ENCODE data around the gene TRAPPC11.

The TRAPPC11 gene

DNA sequence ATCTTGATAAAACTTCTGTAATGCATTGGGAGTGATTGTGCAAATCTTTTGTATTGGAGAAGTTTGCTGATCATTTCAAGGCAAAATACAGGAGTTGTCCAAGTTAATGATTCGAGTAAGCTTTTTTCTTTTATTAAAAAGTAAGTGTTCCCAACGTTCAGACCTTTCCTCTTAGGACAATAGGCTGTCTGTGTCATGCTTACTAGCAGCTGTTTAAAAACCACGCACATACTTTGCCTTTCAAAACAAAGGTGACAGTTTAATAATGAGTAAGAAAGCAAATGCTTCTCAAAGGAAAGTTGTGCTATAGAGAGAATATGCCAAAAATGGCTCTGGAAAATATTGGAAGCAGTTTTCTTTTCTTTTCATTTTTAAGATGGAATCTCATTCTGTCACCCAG, 11.2 kb downstream of the TRAPPC11 start:
- no peaks in the 10 kb centered on the region for H3K79me2 ChIP-seq (ENCODE audit: insufficient read depth, low read length)
- TF ChIP-seq EZH2 (IDR thresholded peaks at IDR 0.05; ENCODE audit: borderline replicate concordance, low read length), result no peak
- no peak for TF ChIP-seq CTCF (IDR thresholded peaks at IDR 0.05; ENCODE audit: low read length)
- no peak overlapping the region for H2AFZ ChIP-seq (ENCODE audit: low read length)
- no peaks in the 10 kb centered on the region for H4K20me1 ChIP-seq (ENCODE audit: insufficient read depth, low read length)
- no peak overlapping the region for H3K27ac ChIP-seq (ENCODE audit: low read depth, low read length, poor library complexity, severe bottlenecking)
- H3K4me2 ChIP-seq (ENCODE audit: low read length), result no peak overlapping the region
- no peaks in the 10 kb centered on the region for H3K4me1 ChIP-seq (ENCODE audit: insufficient read depth, low read length, severe bottlenecking)
- no peaks in the 10 kb centered on the region for H3F3A ChIP-seq (ENCODE audit: insufficient read depth, low read length)
- peaks cover 74% of the 10 kb centered on the region for H3K36me3 ChIP-seq (ENCODE audit: insufficient read depth, low read length)
- no peak overlapping the region for H3K9ac ChIP-seq (ENCODE audit: low read length)
- no peaks in the 10 kb centered on the region for H3K9me2 ChIP-seq (ENCODE audit: low read depth, low read length)
- H3K27me3 ChIP-seq (ENCODE audit: insufficient read depth, low read length), result no peaks in the 10 kb centered on the region
- no peaks in the 10 kb centered on the region for H3K9me3 ChIP-seq (ENCODE audit: low read length)
- H3K4me3 ChIP-seq (ENCODE audit: low read depth, low read length, poor library complexity, severe bottlenecking), result no peak overlapping the region

DNA sequence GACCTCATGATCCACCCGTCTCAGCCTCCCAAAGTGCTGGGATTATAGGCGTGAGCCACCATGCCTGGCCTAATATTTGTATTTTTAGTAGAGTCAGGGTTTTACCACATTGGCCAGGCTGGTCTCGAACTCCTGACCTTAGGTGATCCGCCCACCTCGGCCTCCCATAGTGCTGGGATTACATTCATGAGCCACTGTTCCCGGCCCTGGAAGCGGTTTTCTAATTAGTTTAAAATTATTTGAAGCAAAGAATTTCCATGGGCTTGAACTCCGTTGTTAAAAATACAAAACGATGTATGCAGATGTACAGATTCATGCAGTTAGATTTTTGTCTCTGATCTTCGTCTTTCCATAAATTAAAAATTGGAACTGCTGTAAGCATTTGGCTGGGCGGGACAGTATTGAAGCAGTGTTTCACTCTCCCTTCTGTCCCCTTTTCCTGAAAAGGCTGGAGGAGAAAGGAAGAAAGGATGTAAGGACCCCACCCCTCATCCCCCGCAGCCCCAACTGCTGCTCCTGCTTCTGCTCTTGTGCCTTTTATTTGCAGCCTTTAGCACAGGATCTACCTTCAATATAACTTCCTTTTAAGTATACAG, 12.0 kb downstream of the TRAPPC11 start:
- Histone ChIP-seq H3K36me3 (ENCODE audit: insufficient read depth, low read length) (peaks cover 67% of the 10 kb centered on the region), H3K4me1 (ENCODE audit: insufficient read depth, low read length, severe bottlenecking) (no peaks in the 10 kb centered on the region), H3K79me2 (ENCODE audit: insufficient read depth, low read length) (no peaks in the 10 kb centered on the region), H2AFZ (ENCODE audit: low read length) (no peak overlapping the region), H3F3A (ENCODE audit: insufficient read depth, low read length) (no peaks in the 10 kb centered on the region), H3K9ac (ENCODE audit: low read length) (no peak overlapping the region), H3K9me2 (ENCODE audit: low read depth, low read length) (no peaks in the 10 kb centered on the region), H3K9me3 (ENCODE audit: low read length) (no peaks in the 10 kb centered on the region), H3K4me3 (ENCODE audit: low read depth, low read length, poor library complexity, severe bottlenecking) (no peak overlapping the region), H4K20me1 (ENCODE audit: insufficient read depth, low read length) (no peaks in the 10 kb centered on the region), H3K4me2 (ENCODE audit: low read length) (no peak overlapping the region), H3K27me3 (ENCODE audit: insufficient read depth, low read length) (no peaks in the 10 kb centered on the region), H3K27ac (ENCODE audit: low read depth, low read length, poor library complexity, severe bottlenecking) (no peak overlapping the region)
- TF ChIP-seq EZH2 (IDR thresholded peaks at IDR 0.05; ENCODE audit: borderline replicate concordance, low read length), result no peak

- Histone ChIP-seq H4K20me1 (ENCODE audit: insufficient read depth, low read length) (no peaks in the 10 kb centered on the region), H3K79me2 (ENCODE audit: insufficient read depth, low read length) (no peaks in the 10 kb centered on the region), H3K9ac (ENCODE audit: low read length) (no peak overlapping the region), H3F3A (ENCODE audit: insufficient read depth, low read length) (no peaks in the 10 kb centered on the region), H3K36me3 (ENCODE audit: insufficient read depth, low read length) (peaks cover 66% of the 10 kb centered on the region), H3K9me2 (ENCODE audit: low read depth, low read length) (no peaks in the 10 kb centered on the region), H3K9me3 (ENCODE audit: low read length) (no peaks in the 10 kb centered on the region), H3K27me3 (ENCODE audit: insufficient read depth, low read length) (no peaks in the 10 kb centered on the region), H3K4me1 (ENCODE audit: insufficient read depth, low read length, severe bottlenecking) (no peaks in the 10 kb centered on the region), H3K27ac (ENCODE audit: low read depth, low read length, poor library complexity, severe bottlenecking) (no peak overlapping the region), H2AFZ (ENCODE audit: low read length) (no peak overlapping the region), H3K4me2 (ENCODE audit: low read length) (no peak overlapping the region), H3K4me3 (ENCODE audit: low read depth, low read length, poor library complexity, severe bottlenecking) (no peak overlapping the region)
- TF ChIP-seq EZH2 (IDR thresholded peaks at IDR 0.05; ENCODE audit: borderline replicate concordance, low read length), result no peak
- no peak for TF ChIP-seq CTCF (IDR thresholded peaks at IDR 0.05; ENCODE audit: low read length)
Observed at GRCh38 chr4:183674153-183674552, 15.1 kb downstream of the TRAPPC11 start.

- Histone ChIP-seq H3K4me2 (ENCODE audit: low read length) (no peak overlapping the region), H4K20me1 (ENCODE audit: insufficient read depth, low read length) (no peaks in the 10 kb centered on the region), H3K4me3 (ENCODE audit: low read depth, low read length, poor library complexity, severe bottlenecking) (no peak overlapping the region), H3K79me2 (ENCODE audit: insufficient read depth, low read length) (no peaks in the 10 kb centered on the region), H3K9ac (ENCODE audit: low read length) (no peak overlapping the region), H3K27me3 (ENCODE audit: insufficient read depth, low read length) (no peaks in the 10 kb centered on the region), H2AFZ (ENCODE audit: low read length) (no peak overlapping the region), H3K4me1 (ENCODE audit: insufficient read depth, low read length, severe bottlenecking) (no peaks in the 10 kb centered on the region), H3K27ac (ENCODE audit: low read depth, low read length, poor library complexity, severe bottlenecking) (no peak overlapping the region), H3F3A (ENCODE audit: insufficient read depth, low read length) (no peaks in the 10 kb centered on the region), H3K9me3 (ENCODE audit: low read length) (no peaks in the 10 kb centered on the region), H3K36me3 (ENCODE audit: insufficient read depth, low read length) (peaks cover 65% of the 10 kb centered on the region), H3K9me2 (ENCODE audit: low read depth, low read length) (no peaks in the 10 kb centered on the region)
- TF ChIP-seq EZH2 (IDR thresholded peaks at IDR 0.05; ENCODE audit: borderline replicate concordance, low read length) (no peak), CTCF (IDR thresholded peaks at IDR 0.05; ENCODE audit: low read length) (no peak)
Observed at GRCh38 chr4:183675625-183676024, 16.5 kb downstream of the TRAPPC11 start.
